Lung (tissue), 12 donors: ENCODE measurements around the gene DOP1B. TPM values are rescaled to one million over a fixed set of nuclear protein-coding genes. Genes with fewer than 3 reads are reported as not detected.
"Not testable (repeated sequence)": the region's sequence is repeated elsewhere in the genome, so short reads cannot be mapped to it uniquely, and the experiment has no call there.

Source experiments
- ATAC-seq: fragments of 200-7000 bp; cut with Tn5 transposase; one replicate; pipeline ENCODE4 v1.9.1; 2020; ENCODE audit warnings: moderate number of reproducible peaks; ENCODE audit not compliant: insufficient read depth, low FRiP score
- DNase-seq, 3 donors: peaks; one replicate each; pipeline ENCODE4 v3.0.0-alpha.2; 2013 to 2017
- H3K27ac ChIP-seq, 2 donors: one replicate each; pipeline ENCODE4 v1.5.1; 2013; ENCODE audit warnings: mild to moderate bottlenecking in 2 of 2, moderate library complexity in 2 of 2, control low read depth in 1 of 2, inconsistent platforms in 1 of 2, low read depth in 1 of 2, low read length in 1 of 2
- H3K27me3 ChIP-seq, 3 donors: one replicate each; pipeline ENCODE4 v1.5.1; 2013; ENCODE audit warnings: low read length in 2 of 3; ENCODE audit not compliant: control insufficient read depth in 3 of 3, insufficient read depth in 3 of 3
- H3K36me3 ChIP-seq, 4 donors: one replicate each; pipeline ENCODE4 v1.5.1; 2013; ENCODE audit warnings: low read length in 4 of 4, mild to moderate bottlenecking in 1 of 4, moderate library complexity in 1 of 4; ENCODE audit not compliant: control insufficient read depth in 4 of 4, insufficient read depth in 4 of 4
- H3K4me1 ChIP-seq, 5 donors: one replicate each; pipeline ENCODE4 v1.5.1; 2013; ENCODE audit warnings: low read length in 5 of 5, mild to moderate bottlenecking in 2 of 5, moderate library complexity in 1 of 5; ENCODE audit not compliant: control insufficient read depth in 5 of 5, insufficient read depth in 5 of 5
- H3K4me3 ChIP-seq: one replicate; pipeline ENCODE4 v1.5.1; 2013; ENCODE audit warnings: mild to moderate bottlenecking, control low read depth, moderate library complexity
- H3K9ac ChIP-seq, 2 donors: one replicate each; pipeline ENCODE4 v1.5.1; 2013; ENCODE audit warnings: low read length in 2 of 2, control low read depth in 1 of 2; ENCODE audit not compliant: insufficient read depth in 1 of 2
- H3K9me3 ChIP-seq, 4 donors: one replicate each; pipeline ENCODE4 v1.5.1; 2013; ENCODE audit warnings: low read length in 3 of 4, mild to moderate bottlenecking in 1 of 4, moderate library complexity in 1 of 4; ENCODE audit not compliant: control insufficient read depth in 4 of 4, insufficient read depth in 3 of 4
- WGBS, 2 donors: extraction: QIAGEN DNeasy Blood & Tissue Kit; methylation state at CpG; one replicate each; pipeline ENCODE4 v1.1.7; 2013; 5-methylcytosine and 5-hydroxymethylcytosine counted together
- polyA plus RNA-seq, 2 donors: library from polyadenylated mRNA; stranded (reverse); fragments of 200-250 nt; gene quantifications; one replicate each; pipeline ENCODE4 v1.2.1, GENCODE V29; 2013
- total RNA-seq, 2 donors: library from RNA; depleted of rRNA in 1 of 2; stranded (reverse); fragments of >200 nt in 1 of 2; gene quantifications; one replicate each; pipeline ENCODE4 v1.2.1, GENCODE V29; 2014 to 2021
- TF ChIP-seq, protein P1 (sequence below): IDR thresholded peaks from 2 replicates; pipeline ENCODE4 v1.5.1; 2012; ENCODE audit warnings: mild to moderate bottlenecking; ENCODE audit errors: control extremely low read depth, extremely low read depth
- donor health status: control.
- donor health status: control.
- donor health status: Bipolar disorder and iron deficiency.
- donor health status: healthy.
- donor health status: DM: yes; HTN: yes; CAD: no.

The DOP1B gene
- total and polyA plus RNA-seq, 4 donors, result 5.2 to 23.7 (median 11.2) TPM

- no peaks in the 10 kb centered on the region for H3K27me3 ChIP-seq
- ATAC-seq (peak; percentile 90), DNase-seq (peak; percentile 72 to 83 (median 78))
- no peaks in the 10 kb centered on the region for H3K9me3 ChIP-seq
- no peak overlapping the region for H3K4me3 ChIP-seq
- no peak overlapping the region for H3K9ac ChIP-seq
- 8 to 11% methylated on average over 6 of the region's 6 CpGs for WGBS, 2 donors
- no peaks in the 10 kb centered on the region for H3K4me1 ChIP-seq
- no peak overlapping the region for H3K27ac ChIP-seq
- TF ChIP-seq, protein P1, sequence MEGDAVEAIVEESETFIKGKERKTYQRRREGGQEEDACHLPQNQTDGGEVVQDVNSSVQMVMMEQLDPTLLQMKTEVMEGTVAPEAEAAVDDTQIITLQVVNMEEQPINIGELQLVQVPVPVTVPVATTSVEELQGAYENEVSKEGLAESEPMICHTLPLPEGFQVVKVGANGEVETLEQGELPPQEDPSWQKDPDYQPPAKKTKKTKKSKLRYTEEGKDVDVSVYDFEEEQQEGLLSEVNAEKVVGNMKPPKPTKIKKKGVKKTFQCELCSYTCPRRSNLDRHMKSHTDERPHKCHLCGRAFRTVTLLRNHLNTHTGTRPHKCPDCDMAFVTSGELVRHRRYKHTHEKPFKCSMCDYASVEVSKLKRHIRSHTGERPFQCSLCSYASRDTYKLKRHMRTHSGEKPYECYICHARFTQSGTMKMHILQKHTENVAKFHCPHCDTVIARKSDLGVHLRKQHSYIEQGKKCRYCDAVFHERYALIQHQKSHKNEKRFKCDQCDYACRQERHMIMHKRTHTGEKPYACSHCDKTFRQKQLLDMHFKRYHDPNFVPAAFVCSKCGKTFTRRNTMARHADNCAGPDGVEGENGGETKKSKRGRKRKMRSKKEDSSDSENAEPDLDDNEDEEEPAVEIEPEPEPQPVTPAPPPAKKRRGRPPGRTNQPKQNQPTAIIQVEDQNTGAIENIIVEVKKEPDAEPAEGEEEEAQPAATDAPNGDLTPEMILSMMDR, result peak; percentile 76
- peaks cover 0 to 7% (median 0%) of the 10 kb centered on the region in 4 donors for H3K36me3 ChIP-seq
These were observed 15.1 kb upstream of the DOP1B start for GRCh38 chr21:36141513-36141925.

DNA sequence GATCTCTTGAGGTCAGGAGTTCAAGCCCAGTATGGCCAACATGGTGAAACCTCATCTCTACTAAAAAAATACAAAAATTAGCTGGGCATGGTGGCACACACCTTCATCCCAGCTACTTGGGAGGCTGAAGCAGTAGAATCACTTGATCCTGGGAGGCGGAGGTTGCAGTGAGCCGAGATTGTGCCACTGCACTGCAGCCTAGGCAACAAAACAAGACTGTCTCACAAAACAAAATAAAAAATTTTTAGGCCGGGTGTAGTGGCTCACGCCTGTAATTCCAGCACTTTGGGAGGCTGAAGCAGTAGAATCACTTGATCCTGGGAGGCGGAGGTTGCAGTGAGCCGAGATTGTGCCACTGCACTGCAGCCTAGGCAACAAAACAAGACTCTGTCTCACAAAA, 12.4 kb upstream of the DOP1B start:
- H3K27ac ChIP-seq, H3K27me3 ChIP-seq, H3K9me3 ChIP-seq, H3K4me1 ChIP-seq, H3K9ac ChIP-seq, H3K4me3 ChIP-seq, ATAC-seq, DNase-seq, H3K36me3 ChIP-seq: not testable (repeated sequence)
- 89 to 92% methylated on average over 5 of the region's 6 CpGs for WGBS, 2 donors

DNA sequence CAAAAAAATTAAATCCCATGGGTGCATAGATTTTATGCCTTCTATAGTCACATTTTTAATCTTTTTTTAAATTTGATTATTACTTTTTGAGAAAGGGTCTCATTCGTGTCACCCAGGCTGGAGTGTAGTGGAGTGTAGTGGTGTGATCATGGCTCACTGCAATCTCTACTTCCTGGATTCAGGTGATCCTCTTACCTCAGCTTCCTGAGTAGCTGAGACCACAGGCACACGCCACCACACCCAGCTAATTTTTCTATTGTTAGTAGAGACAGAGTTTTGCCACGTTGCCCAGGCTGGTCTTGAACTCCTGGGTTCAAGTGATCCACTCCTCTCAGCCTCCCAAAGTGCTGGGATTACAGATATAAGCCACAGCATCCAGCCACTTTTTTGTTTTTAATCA, 11.4 kb upstream of the DOP1B start:
- no peak for ATAC-seq
- no peak for DNase-seq

DNA sequence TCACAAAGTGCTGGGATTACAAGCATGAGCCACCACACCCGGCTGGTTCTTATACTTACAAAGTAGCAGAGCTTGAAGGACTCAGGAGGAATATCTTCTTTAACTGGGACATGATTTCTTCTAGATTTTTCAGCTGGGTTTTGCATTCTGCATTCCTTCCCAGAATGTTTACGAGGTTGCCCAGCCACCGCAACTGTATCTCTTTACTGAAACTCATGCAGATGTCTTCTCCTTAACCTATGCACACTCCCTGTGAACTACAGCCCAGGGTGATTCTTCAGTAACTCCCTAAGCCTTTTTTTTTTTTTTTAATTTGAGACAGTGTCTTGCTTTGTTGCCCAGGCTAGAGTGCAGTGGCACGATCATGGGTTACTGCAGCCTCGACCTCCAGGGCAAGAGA, 8.7 kb upstream of the DOP1B start:
- H3K36me3 ChIP-seq, result peaks cover 0 to 8% (median 0%) of the 10 kb centered on the region in 4 donors
- H3K9ac ChIP-seq, result no peak overlapping the region
- 93% methylated on average over 5 of the region's 5 CpGs for WGBS, 2 donors
- peaks cover 0 to 10% (median 6%) of the 10 kb centered on the region in 5 donors for H3K4me1 ChIP-seq
- DNase-seq (no peak), ATAC-seq (no peak)
- H3K27ac ChIP-seq, result no peak overlapping the region
- no peaks in the 10 kb centered on the region for H3K27me3 ChIP-seq
- H3K4me3 ChIP-seq, result no peak overlapping the region
- TF ChIP-seq, protein P1, result no peak
- no peaks in the 10 kb centered on the region for H3K9me3 ChIP-seq

More for the DNA sequence above, 11.4 kb upstream of the DOP1B start:
- TF ChIP-seq, protein P1, result no peak
- no peaks in the 10 kb centered on the region for H3K9me3 ChIP-seq
- H3K4me3 ChIP-seq, result no peak overlapping the region
- no peak overlapping the region for H3K9ac ChIP-seq
- H3K4me1 ChIP-seq, result peaks cover 0 to 6% (median 2%) of the 10 kb centered on the region in 5 donors
- WGBS, 2 donors, result 38 to 61% methylated on average over 3 of the region's 3 CpGs
- no peaks in the 10 kb centered on the region for H3K27me3 ChIP-seq
- no peak overlapping the region for H3K27ac ChIP-seq
- peaks cover 0 to 8% (median 0%) of the 10 kb centered on the region in 4 donors for H3K36me3 ChIP-seq
